ENCODE data around the gene PREP. TPM values are rescaled to one million over a fixed set of nuclear protein-coding genes. Genes with fewer than 3 reads are reported as not detected.

The PREP gene
- 10 to 100 TPM; 42.1 to 47.0 TPM for total RNA-seq

GRCh38 chr6:105402939-105403935 lies at the start of gene PREP:
Gene PREP (minus strand): TSS chr6:105403082. CDS start chr6:105402891, 191 bp downstream.
- Mint-ChIP-seq H3K4me1 (peaks cover 51% of the 10 kb centered on the region), H3K27me3 (peaks cover 12% of the 10 kb centered on the region), H3K36me3 (ENCODE audit: low read depth) (no peaks in the 10 kb centered on the region), H3K27ac (peak within 1 kb of the TSS; percentile 89), H3K9me3 (no peaks in the 10 kb centered on the region), H3K4me3 (peak within 1 kb of the TSS; percentile 91)
- DNase-seq: peak; percentile 83
- POLR2A ChIA-PET: interaction anchor here (0.6 kb wide), 1 partner anchor 81 kb away, joined by 3 read pairs; no protein-coding TSS in a partner anchor
- CTCF ChIA-PET: interaction anchor here (0.6 to 1.2 kb wide), 24 partner anchors 9 to 879 kb away, joined by 3 to 7 read pairs (median 3); no protein-coding TSS in a partner anchor

- no peak for DNase-seq
- Mint-ChIP-seq H3K27ac (no peak overlapping the region), H3K4me1 (peaks cover 10% of the 10 kb centered on the region), H3K27me3 (peaks cover 8% of the 10 kb centered on the region), H3K4me3 (no peak overlapping the region), H3K36me3 (ENCODE audit: low read depth) (no peaks in the 10 kb centered on the region), H3K9me3 (no peaks in the 10 kb centered on the region)
- ChIA-PET CTCF (no interaction called here), POLR2A (no interaction called here)
These were observed 49.5 kb upstream of the PREP start for GRCh38 chr6:105452376-105452775.

GRCh38 chr6:105449756-105450390 lies 47.0 kb upstream of the PREP start:
- CTCF ChIA-PET: interaction anchor here (1.4 kb wide), 1 partner anchor 18 kb away, joined by 3 read pairs; no protein-coding TSS in a partner anchor
- POLR2A ChIA-PET: no interaction called here
- peaks cover 11% of the 10 kb centered on the region for H3K27me3 Mint-ChIP-seq

GRCh38 chr6:105445481-105445880 lies 42.6 kb upstream of the PREP start:
- Mint-ChIP-seq H3K27ac (no peak overlapping the region), H3K36me3 (ENCODE audit: low read depth) (no peaks in the 10 kb centered on the region), H3K4me1 (no peaks in the 10 kb centered on the region), H3K4me3 (no peak overlapping the region), H3K9me3 (no peaks in the 10 kb centered on the region), H3K27me3 (peaks cover 17% of the 10 kb centered on the region)
- POLR2A ChIA-PET: no interaction called here
- CTCF ChIA-PET: no interaction called here
- no peak for DNase-seq

More at GRCh38 chr6:105449756-105450390, 47.0 kb upstream of the PREP start:
- H3K4me1 Mint-ChIP-seq: peaks cover 10% of the 10 kb centered on the region
- no peak overlapping the region for H3K4me3 Mint-ChIP-seq
- DNase-seq: no peak
- no peaks in the 10 kb centered on the region for H3K36me3 Mint-ChIP-seq (ENCODE audit: low read depth)
- no peak overlapping the region for H3K27ac Mint-ChIP-seq
- no peaks in the 10 kb centered on the region for H3K9me3 Mint-ChIP-seq

- H3K27me3 Mint-ChIP-seq: peaks cover 21% of the 10 kb centered on the region
- H3K36me3 Mint-ChIP-seq (ENCODE audit: low read depth): no peaks in the 10 kb centered on the region
- H3K4me1 Mint-ChIP-seq: no peaks in the 10 kb centered on the region
- no peak for DNase-seq
- no peak overlapping the region for H3K4me3 Mint-ChIP-seq
- POLR2A ChIA-PET: no interaction called here
- CTCF ChIA-PET: no interaction called here
- no peak overlapping the region for H3K27ac Mint-ChIP-seq
- no peaks in the 10 kb centered on the region for H3K9me3 Mint-ChIP-seq
These were observed 41.1 kb upstream of the PREP start for GRCh38 chr6:105443941-105444340.

- Mint-ChIP-seq H3K36me3 (ENCODE audit: low read depth) (no peaks in the 10 kb centered on the region), H3K9me3 (no peaks in the 10 kb centered on the region), H3K27me3 (peaks cover 25% of the 10 kb centered on the region), H3K4me1 (no peaks in the 10 kb centered on the region), H3K4me3 (no peak overlapping the region), H3K27ac (no peak overlapping the region)
- CTCF ChIA-PET: no interaction called here
- no peak for DNase-seq
- POLR2A ChIA-PET: no interaction called here
These were observed 39.5 kb upstream of the PREP start for GRCh38 chr6:105442369-105442768.

GRCh38 chr6:105437236-105437635 lies 34.4 kb upstream of the PREP start:
- DNase-seq: no peak
- Mint-ChIP-seq H3K9me3 (no peaks in the 10 kb centered on the region), H3K36me3 (ENCODE audit: low read depth) (no peaks in the 10 kb centered on the region), H3K27ac (no peak overlapping the region), H3K4me3 (no peak overlapping the region), H3K4me1 (no peaks in the 10 kb centered on the region), H3K27me3 (peaks cover 24% of the 10 kb centered on the region)
- CTCF ChIA-PET: no interaction called here
- POLR2A ChIA-PET: no interaction called here

GRCh38 chr6:105433723-105434122 lies 30.8 kb upstream of the PREP start:
- Mint-ChIP-seq H3K9me3 (no peaks in the 10 kb centered on the region), H3K27me3 (peaks cover 17% of the 10 kb centered on the region), H3K4me3 (no peak overlapping the region), H3K36me3 (ENCODE audit: low read depth) (no peaks in the 10 kb centered on the region), H3K27ac (no peak overlapping the region), H3K4me1 (no peaks in the 10 kb centered on the region)
- no peak for DNase-seq
- ChIA-PET POLR2A (no interaction called here), CTCF (interaction anchor here (1.0 kb wide), 1 partner anchor 790 kb away, joined by 5 read pairs; no protein-coding TSS in a partner anchor)

- H3K4me3 Mint-ChIP-seq: no peak overlapping the region
- H3K27ac Mint-ChIP-seq: no peak overlapping the region
- no peaks in the 10 kb centered on the region for H3K9me3 Mint-ChIP-seq
- no peaks in the 10 kb centered on the region for H3K4me1 Mint-ChIP-seq
- CTCF ChIA-PET: interaction anchor here (1.0 to 1.8 kb wide), 2 partner anchors 17 to 791 kb away, joined by 3 to 5 read pairs; no protein-coding TSS in a partner anchor
- POLR2A ChIA-PET: no interaction called here
- H3K27me3 Mint-ChIP-seq: peaks cover 14% of the 10 kb centered on the region
- no peak for DNase-seq
- no peaks in the 10 kb centered on the region for H3K36me3 Mint-ChIP-seq (ENCODE audit: low read depth)
These were observed 29.9 kb upstream of the PREP start for GRCh38 chr6:105432797-105433196.

- H3K4me1 Mint-ChIP-seq: no peaks in the 10 kb centered on the region
- DNase-seq: peak; percentile 38
- POLR2A ChIA-PET: no interaction called here
These were observed 28.3 kb upstream of the PREP start for GRCh38 chr6:105431226-105431625.

GRCh38 chr6:105430685-105431084 lies 27.8 kb upstream of the PREP start:
- Mint-ChIP-seq H3K27ac (no peak overlapping the region), H3K27me3 (peaks cover 13% of the 10 kb centered on the region), H3K4me3 (no peak overlapping the region), H3K4me1 (no peaks in the 10 kb centered on the region), H3K9me3 (no peaks in the 10 kb centered on the region), H3K36me3 (ENCODE audit: low read depth) (no peaks in the 10 kb centered on the region)
- no peak for DNase-seq
- ChIA-PET CTCF (interaction anchor here (0.6 to 1.4 kb wide), 4 partner anchors 18 to 687 kb away, joined by 3 to 4 read pairs (median 3); no protein-coding TSS in a partner anchor), POLR2A (no interaction called here)

More at GRCh38 chr6:105431226-105431625, 28.3 kb upstream of the PREP start:
- no peak overlapping the region for H3K4me3 Mint-ChIP-seq
- peaks cover 15% of the 10 kb centered on the region for H3K27me3 Mint-ChIP-seq
- no peak overlapping the region for H3K27ac Mint-ChIP-seq
- H3K36me3 Mint-ChIP-seq (ENCODE audit: low read depth): no peaks in the 10 kb centered on the region
- no peaks in the 10 kb centered on the region for H3K9me3 Mint-ChIP-seq
- CTCF ChIA-PET: interaction anchor here (0.6 to 1.8 kb wide), 8 partner anchors 8 to 661 kb away, joined by 3 to 7 read pairs (median 3); no protein-coding TSS in a partner anchor

- Mint-ChIP-seq H3K4me3 (no peak overlapping the region), H3K36me3 (ENCODE audit: low read depth) (no peaks in the 10 kb centered on the region), H3K4me1 (no peaks in the 10 kb centered on the region), H3K9me3 (no peaks in the 10 kb centered on the region), H3K27me3 (peaks cover 11% of the 10 kb centered on the region), H3K27ac (no peak overlapping the region)
- ChIA-PET CTCF (no interaction called here), POLR2A (no interaction called here)
- DNase-seq: no peak
These were observed 26.8 kb upstream of the PREP start for GRCh38 chr6:105429676-105430075.

All from activated CD4-positive, alpha-beta T cell treated with anti-CD3 and anti-CD28 coated beads, Interleukin-2, amount 10 ng/mL, durations not matched to agents 7 days and 5 days (primary cell).